ENCODE data around the gene SLC7A4.
A peak's percentile ranks its signal among the peaks of the same experiment; 100 is the strongest.
"Not testable (repeated sequence)": the region's sequence is repeated elsewhere in the genome, so short reads cannot be mapped to it uniquely, and the experiment has no call there.

SLC7A4 gene

DNA sequence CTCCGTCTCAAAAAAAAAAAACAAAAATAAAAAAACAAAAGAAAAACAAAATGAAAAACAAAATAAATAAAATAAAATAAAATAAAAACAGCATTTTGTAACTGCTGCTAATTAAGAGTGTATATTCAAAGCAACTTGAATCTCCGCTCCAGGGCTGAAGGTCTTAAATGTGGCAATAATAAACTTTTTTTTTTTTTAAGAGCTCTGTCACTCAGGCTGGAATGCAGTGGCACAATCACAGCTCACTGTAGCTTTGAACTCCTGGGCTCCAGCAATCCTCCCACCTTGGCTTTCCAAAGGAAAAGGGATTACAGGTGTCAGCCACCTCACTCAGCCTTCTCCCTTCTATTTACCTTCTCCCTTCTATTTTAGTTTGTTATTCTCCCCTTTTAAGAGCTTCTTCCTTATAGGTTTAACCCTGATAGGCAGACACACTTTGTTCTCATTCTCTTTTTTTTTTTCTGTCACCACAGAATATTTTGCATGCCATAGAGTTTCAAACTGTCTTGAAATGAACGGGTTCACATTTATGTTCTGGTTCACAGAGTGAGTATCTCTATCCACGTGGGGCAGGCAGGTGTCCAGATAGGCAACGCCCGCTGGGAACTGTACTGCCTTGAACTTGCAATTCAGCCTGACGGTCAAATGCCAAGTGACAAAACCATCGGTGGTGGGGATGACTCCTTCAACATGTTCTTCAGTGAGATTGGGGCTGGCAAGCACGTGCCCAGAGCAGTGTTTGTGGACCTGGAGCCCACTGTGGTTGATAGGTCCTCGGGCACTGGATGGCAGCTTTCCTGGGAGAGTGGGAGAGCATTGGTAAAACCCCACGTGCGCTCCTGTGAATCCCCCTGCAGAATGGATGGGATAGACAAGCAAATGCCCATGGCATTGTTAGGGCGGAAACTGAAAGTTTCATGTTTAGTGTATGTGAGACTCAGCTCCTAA lies 32.8 kb upstream of the SLC7A4 start:
- no peak for DNase-seq (ENCODE audit: low read depth, low spot score)
- no peak overlapping the region for H3K27ac ChIP-seq

DNA sequence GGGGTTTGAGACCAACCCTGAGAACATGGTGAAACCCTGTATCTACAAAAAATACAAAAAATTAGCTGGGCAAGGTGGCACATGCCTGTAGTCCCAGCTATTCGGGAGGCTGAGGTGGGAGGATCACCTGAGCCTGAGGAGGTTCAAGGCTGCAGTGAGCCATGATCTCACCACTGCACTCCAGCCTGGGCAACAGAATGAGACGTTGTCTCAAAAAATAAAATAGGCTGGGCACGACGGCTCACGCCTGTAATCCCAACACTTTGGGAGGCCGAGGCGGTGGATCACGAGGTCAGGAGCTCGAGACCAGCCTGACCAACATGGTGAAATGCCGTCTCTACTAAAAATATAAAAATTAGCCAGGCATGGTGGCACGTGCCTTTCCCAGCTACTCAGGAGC lies 32.1 kb upstream of the SLC7A4 start:
- not testable (repeated sequence) for DNase-seq (ENCODE audit: low read depth, low spot score); H3K27ac ChIP-seq

DNA sequence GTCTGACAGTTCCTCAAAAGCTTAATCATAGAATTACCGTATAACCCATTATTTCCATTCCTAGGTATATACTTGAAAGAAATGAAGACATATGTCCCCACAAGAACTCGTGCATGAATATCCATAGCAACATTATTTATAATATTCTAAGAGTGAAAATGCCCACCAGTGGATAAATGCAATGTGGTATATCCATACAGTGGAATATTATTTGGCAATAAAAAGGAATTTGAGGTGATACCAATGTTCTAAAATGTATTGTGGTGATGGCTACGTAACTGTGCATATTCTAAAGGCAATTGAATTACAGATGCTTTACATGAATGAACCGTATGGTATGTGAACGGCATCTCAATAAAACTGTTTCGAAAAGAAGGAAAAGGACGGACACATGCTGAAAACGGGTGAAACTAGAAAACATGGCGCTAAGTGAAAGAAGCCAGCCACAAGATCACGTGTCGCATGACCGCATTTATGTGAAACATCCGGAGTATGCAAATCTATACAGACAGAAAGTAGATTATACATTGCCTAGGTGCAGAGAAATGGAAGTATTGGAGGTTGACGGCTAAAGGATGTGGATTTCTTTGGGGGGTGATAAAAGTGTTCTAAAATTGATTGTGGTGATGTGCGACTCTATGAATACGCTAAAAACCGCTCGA lies 29.4 kb upstream of the SLC7A4 start:
- not testable (repeated sequence) for DNase-seq (ENCODE audit: low read depth, low spot score); H3K27ac ChIP-seq

DNA sequence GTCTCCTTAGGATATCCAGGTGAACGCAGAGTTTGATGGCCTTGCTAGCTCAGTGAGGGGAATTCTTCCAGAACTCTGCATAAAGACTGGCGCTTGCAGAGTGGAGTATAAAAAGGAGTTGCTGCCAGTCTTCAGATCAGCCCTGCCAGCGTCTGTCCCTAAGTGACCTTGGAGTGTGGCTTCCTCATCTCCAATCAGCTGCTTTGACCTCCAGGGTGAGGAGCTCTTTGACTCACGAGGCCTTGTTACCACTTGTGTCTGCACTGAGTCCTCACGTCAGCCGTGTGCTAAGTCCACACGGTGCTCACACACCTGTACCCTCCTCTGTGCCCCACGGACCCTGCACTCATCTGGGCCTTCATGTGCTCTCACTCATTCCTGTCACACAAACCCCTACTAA lies 28.0 kb upstream of the SLC7A4 start:
- not testable (repeated sequence) for DNase-seq (ENCODE audit: low read depth, low spot score); H3K27ac ChIP-seq

GRCh38 chr22:21055880-21056319 lies 23.5 kb upstream of the SLC7A4 start:
- H3K27ac ChIP-seq, result no peak overlapping the region
- DNase-seq (ENCODE audit: low read depth, low spot score), result no peak

GRCh38 chr22:21055564-21055834 lies 23.1 kb upstream of the SLC7A4 start:
- no peak overlapping the region for H3K27ac ChIP-seq
- no peak for DNase-seq (ENCODE audit: low read depth, low spot score)

DNA sequence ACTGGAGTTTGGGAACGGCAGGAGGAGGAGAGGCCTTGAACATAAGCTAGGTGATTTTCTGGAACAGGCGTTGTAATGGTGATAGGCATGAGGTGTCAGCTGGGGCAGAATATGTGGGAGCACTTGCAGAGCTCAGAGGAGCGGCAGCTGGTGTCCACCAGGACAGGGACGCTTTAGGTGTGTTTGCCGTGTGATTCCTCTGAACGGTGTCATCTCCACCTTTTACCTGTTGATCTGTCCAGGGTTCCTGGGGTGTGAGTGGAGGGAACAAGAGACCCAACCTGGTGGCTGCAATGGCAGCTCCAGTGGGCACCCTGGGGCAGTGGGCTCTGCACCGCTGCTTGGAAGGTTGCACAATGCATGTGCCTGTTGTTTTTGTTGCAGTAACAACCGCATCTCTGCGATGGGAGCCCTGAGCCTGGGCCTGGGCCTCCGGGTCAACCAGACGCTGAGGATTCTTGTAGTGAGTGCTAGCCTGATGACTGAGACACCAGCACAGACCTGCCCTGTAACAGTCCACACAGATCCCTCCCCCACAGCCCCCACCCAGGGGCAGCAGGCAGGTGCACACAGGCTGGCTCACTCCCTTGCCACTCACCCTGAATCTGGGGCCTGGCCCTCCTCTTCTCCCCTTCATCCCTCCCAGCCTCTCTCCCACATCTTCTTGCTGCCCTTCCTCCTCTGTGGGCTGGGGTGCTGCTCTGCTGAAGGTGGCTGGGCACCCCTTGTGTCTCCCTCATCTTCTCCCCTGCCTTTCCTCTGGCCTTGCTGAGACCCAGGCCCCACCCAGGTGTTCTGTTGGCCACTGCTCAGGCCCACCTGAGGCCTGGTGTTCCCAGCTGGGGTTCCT lies 22.6 kb upstream of the SLC7A4 start:
- H3K27ac ChIP-seq, result no peak overlapping the region
- no peak for DNase-seq (ENCODE audit: low read depth, low spot score)

- DNase-seq (ENCODE audit: low read depth, low spot score), result no peak
- no peak overlapping the region for H3K27ac ChIP-seq
Measured at GRCh38 chr22:21054046-21054713, 21.8 kb upstream of the SLC7A4 start.

- no peak overlapping the region for H3K27ac ChIP-seq
- DNase-seq (ENCODE audit: low read depth, low spot score), result no peak
Measured at GRCh38 chr22:21052715-21053459, 20.5 kb upstream of the SLC7A4 start.

- DNase-seq (ENCODE audit: low read depth, low spot score), result no peak
- no peak overlapping the region for H3K27ac ChIP-seq
Measured at GRCh38 chr22:21051831-21052400, 19.6 kb upstream of the SLC7A4 start.

DNA sequence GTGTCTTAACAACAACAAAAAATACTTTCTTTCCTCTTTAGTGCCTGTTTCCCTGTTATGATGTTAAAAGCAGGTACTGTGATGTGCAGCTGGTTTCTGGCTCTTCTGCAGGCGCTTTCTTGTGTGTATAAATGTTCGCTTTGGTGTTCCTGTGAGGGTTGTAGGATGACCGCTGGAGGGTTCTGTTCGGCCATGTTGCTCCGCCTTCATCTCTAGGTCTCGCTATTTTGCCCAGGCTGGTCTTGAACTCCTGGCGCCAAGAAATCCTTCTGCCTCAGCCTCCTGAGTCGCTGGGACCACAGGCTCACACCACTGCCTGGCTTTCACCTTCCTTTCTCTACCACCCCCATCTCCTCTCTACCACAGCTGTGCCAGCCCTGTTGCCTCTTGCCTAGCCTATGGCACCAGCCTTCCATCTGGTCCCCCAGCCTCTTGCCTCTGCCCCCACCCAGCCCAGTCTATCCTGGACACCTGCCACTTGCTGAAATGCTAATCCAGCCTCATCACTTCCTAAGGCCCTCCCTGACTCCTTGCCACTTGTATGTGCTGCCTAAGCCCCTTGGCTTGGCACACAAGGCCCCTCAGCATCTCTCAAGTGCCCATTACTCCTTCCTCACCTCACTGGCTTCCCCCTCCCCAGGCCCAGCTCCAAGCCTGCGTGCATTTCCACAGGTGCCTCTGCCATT lies 18.9 kb upstream of the SLC7A4 start:
- H3K27ac ChIP-seq, result no peak overlapping the region
- DNase-seq (ENCODE audit: low read depth, low spot score), result no peak

- DNase-seq (ENCODE audit: low read depth, low spot score); H3K27ac ChIP-seq: not testable (repeated sequence)
Measured at GRCh38 chr22:21048965-21049364, 16.6 kb upstream of the SLC7A4 start.

GRCh38 chr22:21048448-21048847 lies 16.1 kb upstream of the SLC7A4 start:
- H3K27ac ChIP-seq; DNase-seq (ENCODE audit: low read depth, low spot score): not testable (repeated sequence)

- DNase-seq (ENCODE audit: low read depth, low spot score), result no peak
- no peak overlapping the region for H3K27ac ChIP-seq
Measured at GRCh38 chr22:21047730-21048129, 15.4 kb upstream of the SLC7A4 start.

DNA sequence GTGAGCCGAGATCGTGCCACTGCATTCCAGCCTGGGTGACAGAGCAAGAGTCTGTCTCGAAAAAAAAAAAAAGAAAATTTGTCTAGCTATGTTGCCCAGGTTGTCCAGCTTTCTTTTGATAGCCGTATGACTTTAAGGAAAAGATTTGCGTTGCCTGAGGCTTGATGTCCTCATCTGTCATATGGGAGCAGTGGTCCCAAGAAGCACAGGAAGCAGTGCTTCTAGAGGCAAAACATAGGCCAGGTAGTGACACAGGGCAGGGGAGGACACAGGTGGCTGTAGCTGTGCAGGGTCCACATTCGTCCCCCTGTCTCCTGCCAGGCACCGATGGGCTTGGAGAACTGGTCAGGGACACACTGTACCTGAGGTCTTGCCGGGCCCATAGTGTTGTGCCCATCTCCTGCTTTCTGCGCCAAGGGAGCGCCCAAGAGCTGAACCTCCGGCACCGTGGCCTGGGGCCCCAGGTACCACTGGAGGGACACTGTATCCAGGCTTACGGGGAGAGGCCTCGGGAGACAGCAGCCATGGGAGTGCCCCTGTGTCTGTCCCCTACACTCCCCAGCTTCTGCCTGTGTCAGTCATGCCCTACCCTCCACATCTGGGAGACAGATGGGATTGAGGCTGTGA lies 14.8 kb upstream of the SLC7A4 start:
- no peak for DNase-seq (ENCODE audit: low read depth, low spot score)
- H3K27ac ChIP-seq, result no peak overlapping the region

GRCh38 chr22:21045585-21046294 lies 13.4 kb upstream of the SLC7A4 start, which contains the start of gene LRRC74B:
TSS of gene LRRC74B (plus strand) at chr22:21045946. CDS start at chr22:21045987, 41 bp downstream.
- H3K27ac ChIP-seq, result no peak within 1 kb of the TSS
- DNase-seq (ENCODE audit: low read depth, low spot score), result peak; percentile 46

DNA sequence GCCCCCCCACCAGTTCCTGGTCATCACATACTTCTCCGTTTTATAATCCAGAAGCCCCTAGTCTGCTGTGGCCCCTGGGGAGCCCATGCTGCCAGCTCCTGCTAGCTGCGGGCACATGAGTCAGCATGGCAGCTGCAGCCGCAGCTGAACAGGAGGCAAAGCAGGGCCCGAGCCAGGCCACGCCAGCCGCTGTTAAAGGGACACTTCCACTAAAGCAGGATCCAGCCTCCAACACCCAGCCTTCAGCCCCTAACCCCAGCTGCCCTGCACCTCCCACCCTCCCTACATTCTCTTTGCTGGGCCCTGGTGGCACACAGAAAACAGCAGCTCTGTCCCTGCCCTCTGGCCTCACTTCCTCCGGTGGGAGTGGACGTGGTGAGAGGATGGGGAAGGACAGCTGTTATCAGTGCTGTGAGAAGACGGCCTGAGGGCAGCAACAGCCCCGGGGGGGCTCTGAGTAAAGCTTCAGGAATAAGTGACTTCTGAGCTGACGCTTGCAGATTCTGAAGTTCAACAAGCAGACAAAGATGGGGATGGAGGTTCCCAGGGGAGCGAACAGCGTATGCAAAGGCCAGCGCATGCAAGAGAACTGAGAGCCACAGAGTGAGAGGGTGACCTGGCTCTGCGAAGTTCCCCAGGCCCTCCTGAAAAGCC lies 12.7 kb upstream of the SLC7A4 start:
- no peak for DNase-seq (ENCODE audit: low read depth, low spot score)
- H3K27ac ChIP-seq, result no peak overlapping the region

Measured in epithelial cell of prostate (primary cell).